Measurements from ENCODE around the gene MRM3.
"Not testable (repeated sequence)": the region's sequence is repeated elsewhere in the genome, so short reads cannot be mapped to it uniquely, and the experiment has no call there.

Gene MRM3

GRCh38 chr17:797236-797840 lies 15.2 kb downstream of the MRM3 start:
- DNase-seq, result no peak

GRCh38 chr17:798246-798645 lies 16.1 kb downstream of the MRM3 start:
- DNase-seq, result no peak

DNA sequence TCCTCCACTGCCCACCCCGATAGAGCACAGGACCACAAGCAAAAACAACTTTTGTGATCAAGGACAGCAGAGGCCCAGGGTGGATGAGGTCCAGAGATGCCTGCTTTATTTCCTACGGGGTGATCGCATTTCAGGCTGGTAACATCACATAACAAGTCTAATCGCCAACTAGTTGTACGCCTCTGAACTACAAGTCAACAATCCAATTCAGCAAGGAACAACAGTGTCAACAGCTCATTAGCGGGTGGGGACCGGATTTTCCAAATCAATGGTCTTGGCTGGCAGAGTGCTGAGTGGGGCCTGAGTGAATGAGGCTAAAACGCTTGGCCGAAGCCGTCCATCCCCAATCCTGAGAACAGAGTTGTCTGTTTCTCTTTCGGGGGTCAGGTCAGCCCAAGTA lies 17.1 kb downstream of the MRM3 start:
- no peak for DNase-seq

DNA sequence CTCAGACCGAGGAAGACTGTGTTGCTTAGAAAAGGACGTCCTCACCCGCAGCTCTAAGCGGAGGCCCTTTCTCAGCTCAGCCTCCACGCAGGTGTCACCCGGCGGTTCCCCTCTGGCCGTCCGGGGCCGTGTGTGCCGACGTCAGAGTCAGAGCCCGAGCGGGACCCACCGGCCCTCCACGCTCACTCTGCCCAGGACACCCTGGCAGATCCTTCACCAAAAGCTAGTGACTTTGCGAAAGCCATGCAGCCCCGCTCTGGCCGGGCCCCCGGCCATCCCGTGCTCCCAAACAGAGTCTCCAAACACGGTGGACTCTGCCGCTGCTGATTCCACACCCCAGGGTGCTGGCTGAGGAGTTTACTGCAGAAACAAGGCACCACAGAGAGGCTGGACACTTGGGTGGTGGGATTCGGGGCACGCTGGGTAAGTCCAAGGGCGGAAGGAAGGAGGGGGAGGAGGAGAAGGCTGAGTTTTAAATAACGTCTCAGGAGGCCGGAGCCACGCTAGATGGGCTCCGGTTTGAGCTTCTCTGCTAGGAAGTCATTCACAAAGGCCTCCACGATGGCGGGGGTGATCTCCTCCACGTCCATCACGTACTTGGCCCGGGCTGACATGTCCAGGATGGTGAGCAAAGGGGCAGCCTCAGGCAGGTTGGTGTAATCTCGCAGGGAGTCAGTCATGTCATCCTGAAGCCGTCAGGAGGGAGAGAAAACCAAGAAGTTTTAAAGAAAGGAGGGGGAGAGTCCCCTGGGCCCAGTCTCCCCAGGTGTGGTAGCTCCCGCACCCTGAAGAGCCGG lies 18.5 kb downstream of the MRM3 start:
- no peak for DNase-seq

DNA sequence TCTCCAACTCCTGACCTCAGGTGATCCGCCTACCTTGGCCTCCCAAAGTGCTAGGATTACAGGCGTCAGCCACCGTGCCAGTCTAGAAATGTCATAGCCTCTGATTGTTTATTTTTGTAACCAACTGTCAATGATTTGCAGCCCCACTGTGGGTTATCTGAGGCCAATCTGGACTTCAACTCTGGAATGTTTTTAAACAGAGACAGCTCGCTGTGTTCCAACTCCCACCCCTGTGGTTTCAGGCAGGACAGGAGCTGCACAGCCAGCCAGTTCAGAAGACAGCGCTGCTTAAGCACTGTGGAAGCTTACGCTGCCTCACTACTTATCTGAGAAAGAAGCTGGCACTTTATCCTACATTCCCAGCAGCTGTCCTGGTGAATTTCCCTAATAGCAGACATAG lies 19.5 kb downstream of the MRM3 start:
- DNase-seq, result no peak

- DNase-seq, result no peak
These were observed 20.3 kb downstream of the MRM3 start for GRCh38 chr17:802481-802880.

DNA sequence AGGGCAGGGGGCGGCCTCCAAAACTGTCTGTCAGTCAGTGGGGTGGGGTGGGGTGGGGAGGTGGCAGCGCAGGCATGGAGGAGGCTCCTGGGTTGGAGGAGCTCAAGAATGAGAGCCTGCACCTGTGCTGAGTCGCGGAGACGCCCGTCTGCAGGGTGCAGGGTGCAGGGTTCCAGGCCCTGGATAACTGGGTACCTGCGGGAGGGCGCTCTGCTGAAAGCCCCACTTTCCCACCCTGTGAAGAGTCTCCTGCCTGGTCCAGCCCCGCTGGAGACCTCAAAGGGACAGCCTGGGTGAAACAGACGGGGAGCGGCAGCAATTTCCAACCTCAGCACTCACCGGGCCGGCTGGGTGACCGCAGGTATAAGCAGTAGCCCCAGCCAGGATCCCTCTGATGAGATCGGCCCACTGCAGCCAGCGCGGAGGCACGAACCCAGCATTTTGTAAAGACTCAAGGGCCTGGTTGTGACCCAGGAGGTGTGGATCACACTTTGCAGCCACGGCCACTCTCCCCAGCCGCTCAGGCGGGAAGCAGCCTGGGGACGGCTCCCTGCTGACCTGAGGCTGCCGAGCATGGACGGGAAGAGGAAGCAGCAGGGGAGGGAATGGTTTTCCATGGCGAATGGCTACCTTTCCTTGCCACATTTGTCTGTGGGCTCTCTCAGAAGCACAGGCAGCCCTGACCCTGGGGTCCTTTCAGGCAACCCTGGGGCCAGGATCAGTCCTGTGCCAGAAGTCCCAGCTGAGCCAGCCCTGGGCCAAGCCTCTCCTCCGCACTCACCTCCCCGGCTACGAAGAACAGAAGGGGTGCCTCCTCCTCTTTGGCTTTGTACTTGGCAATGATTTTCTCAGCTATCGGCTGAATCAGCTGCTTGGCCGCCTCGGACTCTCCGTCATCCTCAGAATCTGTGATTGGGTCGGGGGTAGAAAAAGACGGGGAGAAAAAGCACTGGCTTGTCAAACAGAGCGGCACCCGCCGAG lies 21.0 kb downstream of the MRM3 start:
- no peak for DNase-seq

DNA sequence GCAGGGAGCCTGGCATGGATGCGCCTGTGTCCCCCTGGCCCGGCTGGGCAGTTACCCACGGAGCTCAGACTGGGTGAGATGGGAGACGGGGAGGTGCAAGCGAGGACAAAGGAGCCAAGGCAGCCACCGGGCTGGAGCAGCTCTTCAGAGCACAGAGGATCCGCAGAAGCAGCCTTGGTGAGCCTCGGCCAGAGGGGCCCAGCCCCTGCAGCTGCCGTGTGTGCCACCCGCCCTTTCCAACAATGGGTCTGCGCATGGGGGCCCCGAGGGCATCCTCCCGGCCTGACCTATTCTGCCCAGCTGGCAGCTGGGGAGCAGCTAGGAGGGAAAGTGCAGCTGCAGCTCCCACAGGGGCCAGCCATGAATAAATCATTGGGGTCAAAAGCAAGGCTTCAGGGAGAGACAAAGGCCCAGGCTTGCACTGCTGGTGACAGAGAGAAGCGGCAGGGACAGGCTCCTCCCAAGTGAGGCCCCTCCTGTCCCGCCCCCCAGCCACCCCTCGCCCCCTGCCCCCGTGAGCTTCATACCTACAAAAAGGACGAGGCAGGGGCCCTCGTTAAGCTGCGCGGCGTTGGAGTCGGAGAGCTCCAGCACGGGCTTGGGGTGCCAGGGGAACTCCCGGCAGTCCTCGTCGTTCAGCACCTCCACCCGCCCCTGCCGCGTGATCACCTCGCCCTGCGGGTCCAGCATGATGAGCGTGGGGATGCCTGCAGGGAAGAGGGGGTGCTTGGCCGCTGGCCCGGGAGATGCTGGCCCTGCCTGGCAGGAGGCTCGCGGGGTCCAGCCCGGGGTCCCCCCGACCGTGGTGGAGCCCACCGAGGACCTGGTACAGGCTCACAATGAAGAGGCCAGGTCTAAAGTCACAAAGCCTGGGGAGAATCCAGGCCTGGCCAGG lies 22.6 kb downstream of the MRM3 start:
- no peak for DNase-seq

DNA sequence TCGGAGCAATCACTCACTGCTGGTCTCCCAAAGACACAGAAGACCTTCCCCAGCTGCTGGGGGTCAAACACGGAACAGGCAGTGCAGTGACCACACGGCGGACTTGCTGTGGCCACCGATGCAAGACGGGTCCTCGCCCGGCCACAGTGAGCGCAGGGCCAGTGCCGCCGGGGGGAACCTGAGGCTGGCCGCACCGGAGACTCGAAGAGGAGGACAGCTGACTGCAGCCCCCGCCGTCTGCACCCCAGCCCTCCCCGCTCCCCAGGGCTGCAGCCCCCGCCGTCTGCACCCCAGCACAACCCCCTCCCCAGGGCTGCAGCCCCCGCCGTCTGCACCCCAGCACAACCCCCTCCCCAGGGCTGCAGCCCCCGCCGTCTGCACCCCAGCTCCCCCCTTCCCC lies 23.7 kb downstream of the MRM3 start:
- not testable (repeated sequence) for DNase-seq

DNA sequence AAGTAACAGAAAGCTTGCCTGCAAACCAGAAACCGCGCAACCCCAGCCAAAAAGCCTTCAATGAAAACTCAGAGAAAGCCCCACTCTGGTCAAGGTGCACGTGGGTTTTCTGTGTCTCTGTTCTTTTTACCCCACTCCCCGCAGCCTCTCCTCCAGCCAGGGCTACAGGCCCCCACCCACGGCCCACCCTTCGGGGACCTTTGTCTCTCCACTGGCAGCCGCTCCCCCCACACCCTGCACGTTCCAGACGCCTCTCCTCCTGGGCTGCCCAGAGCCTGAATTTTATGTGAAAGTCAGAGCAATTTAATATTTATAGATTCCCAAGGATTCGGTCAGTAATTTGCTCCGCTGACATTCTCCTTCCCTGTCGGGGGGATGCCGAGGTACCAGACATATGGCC lies 24.2 kb downstream of the MRM3 start:
- DNase-seq, result no peak

DNA sequence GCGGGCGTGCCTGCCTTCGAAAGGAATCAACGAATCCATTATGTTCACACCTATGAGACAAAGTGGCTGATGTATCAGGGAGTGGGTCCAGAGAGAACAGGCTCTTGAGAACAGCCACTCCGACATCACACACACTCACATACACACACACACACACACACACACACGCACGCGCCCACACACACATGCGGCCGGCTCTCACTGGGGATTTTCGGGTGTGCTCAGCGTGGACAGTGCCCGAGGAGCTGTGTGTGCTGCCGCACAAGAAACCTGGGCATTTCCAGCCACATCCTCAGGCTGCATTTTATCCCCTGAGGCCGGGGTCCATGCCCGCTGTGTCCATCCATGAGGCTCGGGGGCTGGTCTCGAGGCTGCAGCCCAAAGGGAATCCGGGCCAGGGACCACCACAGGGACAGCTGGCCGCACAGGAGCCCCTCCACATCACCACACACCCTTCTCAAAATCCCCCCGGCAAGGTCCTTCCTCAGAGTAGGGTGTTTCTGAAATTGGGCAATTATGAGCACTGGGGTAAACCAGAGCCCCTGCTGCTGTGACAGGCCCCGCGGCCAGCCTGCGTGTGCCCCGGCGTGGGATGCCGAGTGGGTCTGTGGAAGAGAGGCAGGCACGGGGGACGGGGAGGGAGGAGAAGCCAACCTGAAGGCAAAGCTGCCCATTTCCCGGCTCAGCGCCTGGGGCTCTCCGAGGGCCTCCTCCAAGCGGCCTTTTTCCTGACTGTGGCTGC lies 24.8 kb downstream of the MRM3 start:
- no peak for DNase-seq

GRCh38 chr17:807523-808294 lies 25.6 kb downstream of the MRM3 start:
- DNase-seq, result no peak

DNA sequence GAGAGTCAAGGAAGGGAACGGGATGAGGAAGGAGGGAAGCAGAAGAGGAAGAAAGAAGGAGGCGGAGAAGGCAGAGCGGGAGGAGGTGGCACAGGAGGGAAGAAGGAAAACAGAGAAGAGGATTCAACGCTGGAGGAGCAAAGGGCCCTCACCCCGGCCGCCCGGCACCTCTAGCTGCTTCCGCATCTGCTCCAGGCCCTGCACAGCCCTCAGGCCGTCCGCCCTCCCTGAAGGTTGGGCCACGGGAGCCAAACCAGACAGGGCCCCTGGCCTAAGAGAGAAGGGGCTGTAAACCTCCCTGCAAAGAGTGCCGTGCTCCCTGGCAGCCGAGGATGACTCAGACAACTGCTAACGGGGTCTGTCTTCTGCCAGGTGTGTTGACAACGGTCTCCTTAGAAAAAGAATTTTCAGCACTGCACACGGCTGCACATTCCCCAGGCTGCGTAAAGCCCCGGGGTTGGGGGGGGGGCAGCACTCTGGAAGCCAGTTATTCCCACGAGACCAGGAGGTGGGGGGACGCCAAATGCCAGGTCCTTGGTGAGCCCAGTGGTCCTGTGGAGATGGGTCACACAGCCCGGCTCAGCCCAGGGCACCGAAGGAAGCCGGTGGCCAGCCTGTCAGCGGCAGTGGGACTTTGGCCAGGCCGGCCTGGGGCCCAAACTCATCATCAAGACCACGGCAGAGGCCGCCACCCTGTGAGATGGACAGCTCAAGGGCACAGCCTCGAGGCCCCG lies 29.1 kb downstream of the MRM3 start:
- DNase-seq, result no peak

DNA sequence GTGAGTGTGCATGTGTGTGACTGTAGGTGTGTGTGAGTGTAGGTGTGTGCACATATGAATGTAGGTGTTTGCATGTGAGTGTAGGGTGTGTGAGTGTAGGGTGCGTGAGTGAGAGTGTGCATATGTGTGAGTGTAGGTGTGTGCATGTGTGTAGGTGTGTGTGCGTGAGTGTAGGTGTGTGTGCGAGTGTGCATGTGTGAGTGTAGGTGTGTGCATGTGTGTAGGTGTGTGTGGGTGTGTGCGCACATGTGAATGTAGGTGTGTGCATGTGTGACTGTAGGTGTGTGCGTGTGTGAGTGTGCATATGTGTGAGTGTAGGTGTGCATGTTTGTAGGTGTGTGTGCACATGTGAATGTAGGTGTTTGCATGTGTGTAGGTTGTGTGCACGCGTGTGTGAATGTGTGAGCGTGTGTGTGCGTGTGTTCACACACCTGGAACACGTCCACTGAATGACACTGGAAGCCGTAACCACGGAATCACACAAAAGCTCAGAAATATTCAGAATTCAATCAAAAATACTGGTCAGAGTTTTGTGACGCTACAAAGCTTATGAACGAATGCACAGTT lies 30.6 kb downstream of the MRM3 start:
- DNase-seq, result no peak

GRCh38 chr17:814371-814770 lies 32.2 kb downstream of the MRM3 start:
- DNase-seq, result no peak

DNA sequence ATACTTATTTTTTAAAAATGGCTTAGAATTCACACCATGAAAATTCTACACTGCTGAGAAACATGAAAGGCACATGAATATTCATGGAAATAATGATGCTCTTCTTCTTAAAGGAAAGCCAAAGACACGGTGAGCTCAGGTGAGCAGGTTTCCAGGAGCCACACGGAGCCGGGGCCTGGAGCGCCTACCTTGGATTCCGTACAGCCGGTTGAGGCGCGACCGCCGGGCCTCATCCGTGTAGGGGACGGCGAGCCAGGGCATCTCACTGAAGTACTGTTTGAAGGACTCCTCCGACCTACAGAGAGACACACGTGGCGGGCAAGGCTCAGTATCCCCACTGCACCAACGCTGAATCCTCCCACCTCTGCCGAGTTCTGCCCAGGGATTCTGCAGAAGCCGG lies 37.1 kb downstream of the MRM3 start:
- no peak for DNase-seq

- no peak for DNase-seq
These were observed 41.3 kb downstream of the MRM3 start for GRCh38 chr17:823501-823902.

DNA sequence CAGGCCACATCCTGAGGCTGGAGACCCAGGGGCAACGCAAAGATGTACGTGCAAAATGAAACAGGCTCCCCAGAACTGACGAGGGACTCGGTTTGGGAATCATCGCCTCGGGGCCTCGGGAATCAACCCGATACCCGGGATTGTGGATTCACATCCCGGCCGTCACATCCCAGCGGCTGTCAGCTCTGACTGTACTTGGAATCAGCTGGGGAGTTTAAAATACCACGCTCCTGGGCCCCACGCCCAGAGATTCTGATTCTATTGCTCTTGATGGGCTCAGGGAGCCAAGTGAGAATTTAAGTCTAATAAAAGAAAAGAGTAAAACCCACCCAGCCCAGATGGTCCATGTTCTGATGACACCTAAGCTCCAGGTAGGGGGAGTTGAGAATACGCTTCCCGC lies 42.2 kb downstream of the MRM3 start:
- no peak for DNase-seq

DNA sequence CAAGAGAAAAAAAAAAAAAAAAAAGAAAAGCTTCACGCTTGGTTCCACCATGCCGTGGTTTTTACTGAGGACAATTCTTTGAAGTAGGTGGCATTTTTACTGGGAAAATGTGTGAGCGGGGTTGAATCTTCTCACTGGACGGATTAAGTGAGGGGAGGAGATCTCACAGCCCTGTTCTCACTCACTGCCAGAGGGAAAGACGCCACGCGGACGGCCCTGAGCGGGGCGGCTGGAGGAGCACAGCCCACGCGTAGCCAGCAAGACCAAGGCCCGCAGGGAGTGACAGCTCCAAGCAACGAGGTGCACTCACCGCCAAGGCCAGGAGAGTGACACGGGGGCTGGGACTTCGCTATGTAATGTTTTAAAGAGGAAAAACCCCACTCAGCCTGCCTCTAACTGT lies 43.1 kb downstream of the MRM3 start:
- DNase-seq, result no peak

- DNase-seq, result no peak
These were observed 44.6 kb downstream of the MRM3 start for GRCh38 chr17:826778-827177.

All from cortex of kidney (tissue), 1 donor.